HG02870 (cell line): ENCODE measurements around the gene TMEM123.
A peak's percentile ranks its signal among the peaks of the same experiment; 100 is the strongest.

Experiments used
- ATAC-seq: cut with Tn5 transposase; IDR thresholded peaks from one replicate; pipeline ENCODE4 v1.9.1; 2021; ENCODE audit warnings: mild to moderate bottlenecking, moderate library complexity; ENCODE audit not compliant: unreplicated experiment

TMEM123 gene

GRCh38 chr11:102426570-102426969 lies 26.0 kb downstream of the TMEM123 start:
- ATAC-seq = no peak

DNA sequence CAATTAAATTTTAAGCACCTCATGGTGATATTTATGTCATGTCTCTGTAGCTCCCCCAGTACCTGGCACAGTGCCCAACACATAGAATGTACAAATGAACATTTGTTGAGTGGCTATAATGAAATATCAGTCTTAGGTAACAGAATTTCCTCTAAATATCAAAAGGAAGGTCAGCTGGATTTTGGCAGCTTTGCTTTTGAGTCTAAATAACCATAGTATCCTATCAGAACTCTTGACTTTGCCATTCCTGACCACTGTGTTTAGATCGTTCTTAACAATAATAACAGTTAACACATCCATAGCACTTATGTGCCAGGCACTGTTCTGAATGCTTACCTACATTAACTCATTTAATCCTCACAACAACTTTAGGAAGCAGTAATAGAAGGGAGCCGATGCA lies 26.6 kb downstream of the TMEM123 start:
- ATAC-seq = no peak

- ATAC-seq = no peak
Measured at GRCh38 chr11:102423936-102424335, 28.6 kb downstream of the TMEM123 start.

- ATAC-seq = no peak
Measured at GRCh38 chr11:102422817-102423712, 29.5 kb downstream of the TMEM123 start.

GRCh38 chr11:102421261-102421660 lies 31.3 kb downstream of the TMEM123 start:
- no peak for ATAC-seq

DNA sequence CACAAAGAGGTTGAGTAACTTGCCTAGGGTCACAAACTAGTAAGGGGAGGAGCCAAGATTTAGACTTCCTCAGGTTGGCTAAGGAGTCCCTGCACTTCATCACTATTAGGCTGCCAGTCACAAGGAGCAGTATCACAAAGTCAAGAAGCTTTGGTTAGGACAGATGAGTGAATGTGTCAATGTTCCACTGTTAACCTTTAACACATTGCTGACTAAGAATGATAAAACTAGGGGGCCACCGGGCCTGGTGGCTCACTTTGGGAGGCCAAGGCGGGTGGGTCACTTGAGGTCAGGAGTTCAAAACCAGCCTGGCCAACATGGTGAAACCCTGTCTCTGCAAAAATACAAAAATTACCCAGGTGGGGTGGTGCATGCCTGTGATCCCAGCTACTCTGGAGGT lies 32.0 kb downstream of the TMEM123 start:
- ATAC-seq = peak; percentile 70

- ATAC-seq = no peak
Measured at GRCh38 chr11:102419181-102419580, 33.4 kb downstream of the TMEM123 start.

DNA sequence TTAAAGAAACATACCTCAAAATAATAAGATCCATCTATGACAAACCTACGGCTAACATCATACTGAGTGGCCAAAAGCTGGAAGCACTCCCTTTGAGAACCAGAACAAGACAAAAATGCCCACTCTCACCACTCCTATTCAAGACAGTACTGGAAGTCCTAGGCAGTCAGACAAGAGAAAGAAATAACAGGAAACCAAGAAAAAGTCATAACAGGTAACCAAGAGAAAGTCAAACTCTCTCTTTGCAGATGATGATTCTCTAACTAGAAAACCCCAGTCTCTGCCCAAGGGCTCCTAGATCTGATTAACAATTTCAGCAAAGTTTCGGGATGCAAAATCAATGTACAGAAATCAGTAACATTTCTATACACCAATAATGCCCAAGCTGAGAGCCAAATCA lies 35.6 kb downstream of the TMEM123 start:
- peak; percentile 66 for ATAC-seq

DNA sequence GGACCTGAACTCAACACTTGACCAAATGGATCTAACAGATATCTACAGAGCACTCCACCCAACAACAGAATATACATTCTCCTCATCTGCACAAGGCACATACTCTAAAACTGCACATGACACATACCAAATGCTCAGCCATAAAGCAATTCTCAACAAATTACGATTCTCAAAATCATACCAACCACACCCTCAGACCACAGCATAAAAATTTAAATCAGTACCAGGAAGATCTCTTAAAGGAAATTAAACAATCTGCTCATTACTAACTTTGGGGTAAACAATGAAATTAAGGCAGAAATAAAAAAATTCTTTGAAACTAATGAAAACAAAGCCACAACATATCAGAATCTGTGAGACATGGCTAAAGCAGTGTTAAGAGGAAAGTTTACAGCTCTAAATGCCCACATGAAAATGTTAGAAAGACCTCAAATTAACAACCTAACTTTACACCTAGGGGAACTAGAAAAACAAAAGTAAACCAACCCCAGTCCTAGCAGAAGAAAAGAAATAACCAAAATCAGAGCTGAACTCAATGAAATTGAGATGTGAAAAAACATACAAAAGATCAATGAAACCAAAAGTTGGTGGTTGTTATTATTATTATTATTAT lies 37.2 kb downstream of the TMEM123 start:
- ATAC-seq = no peak

GRCh38 chr11:102414559-102414958 lies 38.0 kb downstream of the TMEM123 start:
- ATAC-seq = no peak

- ATAC-seq = no peak
Measured at GRCh38 chr11:102413497-102413896, 39.1 kb downstream of the TMEM123 start.

GRCh38 chr11:102411142-102411541 lies 41.4 kb downstream of the TMEM123 start:
- ATAC-seq = no peak

DNA sequence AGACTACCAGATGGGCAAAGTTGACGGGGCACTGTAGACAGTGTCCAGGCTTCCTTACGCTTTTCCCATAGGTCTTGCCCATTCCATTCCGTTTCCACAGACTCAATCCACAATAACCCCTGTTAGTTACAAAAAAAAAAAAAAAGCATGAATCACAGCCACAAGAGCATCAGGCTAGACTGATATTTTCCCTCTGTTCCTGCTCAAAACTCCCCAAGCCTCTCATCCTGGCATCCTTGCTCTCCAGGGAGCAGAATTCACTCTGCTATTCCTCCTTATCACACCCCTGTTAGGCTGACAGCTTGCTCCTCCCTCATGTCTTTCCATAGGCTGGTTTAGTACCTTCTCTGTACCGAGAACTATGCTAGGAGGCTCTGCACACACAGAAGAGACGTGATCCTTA lies 42.2 kb downstream of the TMEM123 start:
- no peak for ATAC-seq

GRCh38 chr11:102408339-102408738 lies 44.2 kb downstream of the TMEM123 start:
- no peak for ATAC-seq

GRCh38 chr11:102407901-102408300 lies 44.7 kb downstream of the TMEM123 start:
- no peak for ATAC-seq

- ATAC-seq = no peak
Measured at GRCh38 chr11:102406099-102406498, 46.5 kb downstream of the TMEM123 start.

GRCh38 chr11:102405501-102405900 lies 47.1 kb downstream of the TMEM123 start:
- no peak for ATAC-seq

DNA sequence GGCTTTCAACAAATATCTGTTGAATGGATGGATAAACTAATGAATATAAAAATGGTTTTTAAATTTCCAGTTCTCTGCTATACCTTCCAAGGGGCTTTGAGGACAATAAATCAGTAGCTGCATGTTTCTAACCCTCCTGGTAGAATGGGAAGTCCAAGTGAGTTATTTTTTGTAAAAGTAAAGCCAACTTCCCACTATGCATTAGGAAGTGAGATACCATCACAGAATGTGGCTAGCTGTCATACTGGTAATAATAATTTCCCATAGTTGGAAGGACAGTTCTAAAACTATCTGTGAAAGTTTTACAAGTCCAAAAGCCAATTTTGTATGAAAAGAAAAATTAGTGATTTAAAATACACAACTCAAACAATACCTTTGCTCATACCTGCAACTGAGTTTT lies 50.0 kb downstream of the TMEM123 start:
- no peak for ATAC-seq

- no peak for ATAC-seq
Measured at GRCh38 chr11:102401905-102402304, 50.7 kb downstream of the TMEM123 start.

- no peak for ATAC-seq
Measured at GRCh38 chr11:102400603-102401002, 52.0 kb downstream of the TMEM123 start.

DNA sequence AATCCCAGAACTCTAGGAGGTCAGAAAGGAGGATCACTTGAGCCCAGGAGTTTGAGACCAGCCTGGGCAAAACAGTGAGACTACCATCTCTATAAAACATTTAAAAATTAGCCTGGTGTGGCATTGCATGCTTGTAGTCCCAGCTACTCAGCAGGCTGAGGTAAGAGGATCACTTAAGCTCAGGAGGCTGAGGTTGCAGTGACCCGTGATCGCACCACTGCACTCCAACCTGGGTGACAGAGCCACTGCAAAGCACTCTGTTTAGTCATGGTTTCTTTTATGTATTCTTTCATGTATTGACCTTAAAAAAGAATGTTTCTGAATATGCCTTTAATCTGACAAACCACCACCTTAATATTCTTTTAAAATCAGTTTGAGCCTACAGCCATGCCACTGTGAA lies 53.4 kb downstream of the TMEM123 start:
- no peak for ATAC-seq

DNA sequence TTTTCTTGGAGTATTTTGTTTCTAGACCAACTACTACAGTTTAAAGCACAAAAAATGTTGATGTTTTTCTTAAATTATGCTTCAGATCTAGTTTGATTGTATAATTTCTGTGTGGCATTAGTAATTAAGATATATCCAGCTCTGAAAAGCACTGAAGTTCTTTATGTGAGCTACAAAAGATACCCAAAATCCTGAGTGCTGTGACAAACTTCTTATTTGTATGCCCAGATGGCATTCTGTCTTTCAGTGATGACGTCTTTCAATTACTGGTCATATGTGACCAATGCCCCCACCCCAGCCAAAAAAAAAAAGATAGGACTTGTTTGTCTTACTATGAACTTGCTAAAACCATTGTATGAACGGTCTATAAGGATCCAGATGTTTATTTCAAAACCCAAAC lies 54.3 kb downstream of the TMEM123 start:
- no peak for ATAC-seq
